Urinary bladder (tissue), 4 donors: ENCODE results near the gene SNX4. TPM values are rescaled to one million over a fixed set of nuclear protein-coding genes. Genes with fewer than 3 reads are reported as not detected.

Experiments used
- DNase-seq: peaks from one replicate; pipeline ENCODE4 v3.0.0-alpha.2; 2015; ENCODE audit errors: extremely low spot score
- H3K27ac ChIP-seq: one replicate; pipeline ENCODE4 v1.5.1; 2013; ENCODE audit warnings: low read depth, mild to moderate bottlenecking, moderate library complexity
- H3K36me3 ChIP-seq: one replicate; pipeline ENCODE4 v1.6.1; 2013; ENCODE audit warnings: mild to moderate bottlenecking, moderate library complexity; ENCODE audit not compliant: insufficient read depth
- H3K4me1 ChIP-seq: one replicate; pipeline ENCODE4 v1.6.1; 2013; ENCODE audit warnings: mild to moderate bottlenecking, moderate library complexity; ENCODE audit not compliant: insufficient read depth
- H3K4me3 ChIP-seq: one replicate; pipeline ENCODE4 v1.5.1; 2013; ENCODE audit warnings: low read depth, low read length
- WGBS: extraction: QIAGEN DNeasy Blood & Tissue Kit; methylation state at CpG from one replicate; pipeline ENCODE4 v1.1.7; 2013; 5-methylcytosine and 5-hydroxymethylcytosine counted together
- polyA plus RNA-seq: library from polyadenylated mRNA; stranded (reverse); fragments of 200-250 nt; gene quantifications from one replicate; pipeline ENCODE4 v1.2.3, GENCODE V29; 2013
- total RNA-seq: library from RNA; depleted of rRNA; stranded (reverse); fragments of >200 nt; gene quantifications from one replicate; pipeline ENCODE4 v1.2.3, GENCODE V29; 2014
- donor health status: healthy with polysubstance abuse.
- donor health status: healthy.

SNX4 gene
- total and polyA plus RNA-seq, 2 donors, result 24.1 to 55.3 TPM

DNA sequence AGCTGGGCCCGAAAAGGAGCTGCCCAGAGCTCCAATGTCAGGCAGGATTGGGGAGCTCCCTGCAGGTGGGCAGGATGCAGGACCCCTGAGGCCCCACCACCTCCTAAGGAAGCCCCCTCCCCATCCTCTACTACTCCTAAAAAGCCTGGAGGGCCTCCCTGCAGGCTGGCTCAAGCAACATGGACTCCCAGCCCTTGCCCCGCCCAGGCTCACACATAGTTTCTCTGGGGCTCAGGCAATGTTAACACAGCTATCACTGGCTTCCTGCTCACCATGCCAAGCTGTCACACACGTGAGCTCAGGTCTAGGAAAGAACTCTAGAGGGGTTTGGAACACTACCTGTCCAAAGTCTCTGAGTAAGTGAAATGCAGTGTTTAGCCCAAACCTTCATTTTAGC, 79.4 kb downstream of the SNX4 start:
- 76% methylated on average over 3 of the region's 3 CpGs for WGBS
- Histone ChIP-seq H3K27ac (no peak overlapping the region), H3K4me1 (no peaks in the 10 kb centered on the region), H3K4me3 (no peak overlapping the region), H3K36me3 (no peaks in the 10 kb centered on the region)
- DNase-seq, result peak; percentile 13

DNA sequence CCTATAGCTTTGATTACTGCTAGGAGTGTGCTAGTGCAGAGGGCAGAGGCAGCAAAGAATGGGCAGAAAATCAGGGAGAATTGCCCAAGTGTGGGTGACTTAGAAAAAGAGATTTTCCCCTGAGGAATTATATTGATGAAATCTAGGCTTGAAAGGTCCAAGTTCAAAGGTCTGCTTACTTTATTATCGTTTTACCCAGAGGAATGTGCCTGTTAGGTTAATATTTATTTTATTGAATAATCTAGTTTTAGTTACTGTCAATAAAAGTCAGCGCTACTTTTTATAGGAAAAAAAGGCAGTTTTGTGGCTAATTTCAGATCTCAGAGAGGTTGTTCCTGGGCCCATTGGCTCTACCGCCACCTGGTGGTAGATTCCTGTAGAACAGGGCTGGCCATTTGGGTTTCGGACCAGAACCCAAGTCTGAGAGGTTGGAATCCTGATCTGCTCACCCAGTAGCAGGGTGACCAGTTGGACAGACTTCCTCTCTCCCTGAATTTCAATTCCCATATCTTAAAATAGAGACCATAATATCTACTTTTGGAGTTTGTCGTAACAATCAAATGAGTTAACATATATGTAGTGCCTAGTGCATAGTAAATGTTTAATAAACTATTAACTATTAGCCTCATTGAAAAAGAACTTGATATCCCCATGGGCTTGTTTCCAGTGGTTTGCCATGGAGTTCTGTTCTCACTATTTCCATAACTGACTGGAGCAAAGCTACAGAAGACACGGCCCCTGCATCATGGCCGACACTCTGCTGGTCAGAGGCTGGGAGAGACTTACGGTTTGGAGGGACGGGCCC, 82.2 kb downstream of the SNX4 start:
- H3K4me1 ChIP-seq, result no peaks in the 10 kb centered on the region
- no peak for DNase-seq
- H3K4me3 ChIP-seq, result no peak overlapping the region
- H3K27ac ChIP-seq, result no peak overlapping the region
- no peaks in the 10 kb centered on the region for H3K36me3 ChIP-seq
- WGBS, result 53% methylated on average over 9 of the region's 9 CpGs

- no peak for DNase-seq
- H3K4me3 ChIP-seq, result no peak overlapping the region
- H3K27ac ChIP-seq, result no peak overlapping the region
- WGBS, result 80% methylated on average over 7 of the region's 7 CpGs
- no peaks in the 10 kb centered on the region for H3K36me3 ChIP-seq
- no peaks in the 10 kb centered on the region for H3K4me1 ChIP-seq
These were observed 83.1 kb downstream of the SNX4 start for GRCh38 chr3:125436921-125437320.

DNA sequence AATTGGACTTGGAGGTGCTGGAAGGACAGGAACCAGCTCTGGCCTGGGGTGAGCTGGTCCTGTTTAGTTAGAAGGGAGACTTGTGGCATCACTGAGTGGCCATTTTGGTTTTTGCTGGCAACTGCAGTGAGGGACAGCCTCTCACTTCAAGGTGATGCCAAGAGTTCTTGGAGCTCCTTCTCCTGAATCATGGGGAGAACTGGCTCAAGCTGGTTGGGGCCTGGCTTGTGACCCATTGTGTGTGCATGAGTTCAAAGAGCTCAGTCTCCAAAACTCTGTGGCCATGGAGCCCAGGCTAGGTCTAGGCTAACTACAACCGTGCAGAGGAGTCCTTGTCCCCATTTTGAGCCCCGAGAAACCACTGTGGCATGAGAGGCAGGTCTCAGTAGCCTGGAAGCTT, 84.8 kb downstream of the SNX4 start:
- no peaks in the 10 kb centered on the region for H3K36me3 ChIP-seq
- no peak overlapping the region for H3K27ac ChIP-seq
- no peak for DNase-seq
- WGBS, result 97% methylated on average over 2 of the region's 2 CpGs
- H3K4me1 ChIP-seq, result no peaks in the 10 kb centered on the region
- H3K4me3 ChIP-seq, result no peak overlapping the region

- 80% methylated on average over 6 of the region's 6 CpGs for WGBS
- Histone ChIP-seq H3K4me1 (no peaks in the 10 kb centered on the region), H3K4me3 (no peak overlapping the region), H3K36me3 (no peaks in the 10 kb centered on the region), H3K27ac (no peak overlapping the region)
- DNase-seq, result no peak
These were observed 85.4 kb downstream of the SNX4 start for GRCh38 chr3:125434582-125435011.

DNA sequence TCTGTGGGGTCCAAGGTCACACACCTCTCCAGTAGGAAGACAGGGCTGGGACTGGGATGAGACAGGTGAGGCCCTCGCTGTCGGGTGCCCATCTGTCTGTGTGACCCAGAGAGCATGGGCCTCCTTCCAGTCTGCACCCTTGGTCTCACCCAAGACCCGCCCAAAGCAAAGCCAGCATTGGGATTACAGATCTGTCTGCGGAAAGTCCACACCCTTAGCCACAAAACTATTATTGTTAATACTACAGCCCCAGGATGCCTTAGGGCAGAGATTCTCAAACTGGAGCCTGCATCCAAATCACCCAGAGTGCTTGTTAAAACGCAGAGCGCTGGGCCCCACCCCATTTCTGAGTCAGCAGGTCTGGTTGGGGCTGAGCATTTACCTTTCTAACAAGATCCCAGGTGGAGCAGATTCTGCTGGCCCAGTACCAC, 86.4 kb downstream of the SNX4 start:
- Histone ChIP-seq H3K4me1 (no peaks in the 10 kb centered on the region), H3K36me3 (no peaks in the 10 kb centered on the region), H3K4me3 (no peak overlapping the region), H3K27ac (no peak overlapping the region)
- WGBS, result 88% methylated on average over 6 of the region's 6 CpGs
- DNase-seq, result no peak

GRCh38 chr3:125433091-125433534, 86.9 kb downstream of the SNX4 start:
- Histone ChIP-seq H3K27ac (no peak overlapping the region), H3K4me3 (no peak overlapping the region), H3K4me1 (no peaks in the 10 kb centered on the region), H3K36me3 (no peaks in the 10 kb centered on the region)
- no peak for DNase-seq
- WGBS, result 81% methylated on average over 6 of the region's 6 CpGs

DNA sequence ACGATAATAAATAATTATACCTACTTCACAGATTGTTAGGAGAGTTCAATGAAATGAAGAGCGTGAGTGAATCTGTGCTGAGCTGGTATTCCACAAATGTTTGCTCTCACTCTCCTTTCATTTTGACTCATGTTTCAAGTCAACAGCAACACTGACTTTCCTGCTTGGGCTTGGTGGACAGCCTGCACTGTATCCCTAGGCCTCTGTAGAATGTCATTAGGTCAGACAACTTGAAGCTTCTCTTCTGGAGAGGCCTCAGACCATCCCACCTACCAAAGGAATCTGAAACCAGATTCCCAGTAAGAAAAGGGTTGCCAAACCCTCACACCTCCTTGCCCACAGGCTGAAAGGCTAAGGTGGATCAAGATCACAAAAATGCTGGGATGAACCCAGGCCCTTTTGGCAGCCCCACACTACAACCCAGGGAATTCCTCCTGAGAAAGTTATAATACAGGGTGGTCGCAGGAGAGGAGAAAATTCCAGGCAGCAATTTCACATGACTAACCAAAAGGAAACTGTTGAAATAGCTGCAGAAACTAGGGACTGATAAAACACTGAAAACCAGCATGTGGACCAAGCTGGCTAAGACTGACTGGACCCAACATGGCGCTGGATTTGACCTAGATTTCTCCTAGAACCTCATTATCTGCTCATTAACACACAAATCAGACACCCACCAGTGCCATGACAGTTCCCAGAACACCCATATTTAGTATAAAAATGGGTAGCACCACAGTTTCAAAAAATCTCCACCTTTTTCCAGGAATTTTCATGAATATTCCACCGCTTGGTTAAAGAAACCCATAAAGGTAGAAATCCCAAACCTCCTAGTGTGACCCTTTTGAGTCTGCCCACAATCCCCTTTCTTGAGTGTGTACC, 87.9 kb downstream of the SNX4 start:
- H3K27ac ChIP-seq, result no peak overlapping the region
- no peaks in the 10 kb centered on the region for H3K4me1 ChIP-seq
- 92% methylated on average over 5 of the region's 5 CpGs for WGBS
- H3K4me3 ChIP-seq, result no peak overlapping the region
- no peaks in the 10 kb centered on the region for H3K36me3 ChIP-seq
- DNase-seq, result no peak

DNA sequence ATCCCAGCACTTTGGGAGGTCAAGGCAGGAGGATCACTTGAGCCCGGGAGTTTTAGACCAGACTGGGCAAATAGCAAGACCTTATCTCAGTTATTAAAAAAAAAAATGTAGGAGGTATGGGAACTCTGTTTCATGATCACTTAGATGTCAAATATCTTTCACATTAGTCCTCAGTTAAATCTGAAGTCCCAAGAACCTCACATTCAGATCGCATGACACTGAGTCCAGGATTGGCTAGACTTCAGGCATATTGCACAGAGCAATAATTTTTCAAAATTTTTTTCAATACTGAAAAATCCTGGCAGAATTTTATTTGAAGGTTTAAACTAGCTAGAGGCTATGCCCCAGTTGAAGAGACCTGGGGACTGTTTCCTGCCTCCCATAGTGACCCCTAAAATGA, 88.6 kb downstream of the SNX4 start:
- WGBS, result 94% methylated on average over 2 of the region's 2 CpGs
- no peak for DNase-seq
- H3K4me3 ChIP-seq, result no peak overlapping the region

GRCh38 chr3:125428216-125428830, 91.7 kb downstream of the SNX4 start:
- DNase-seq, result no peak
- H3K36me3 ChIP-seq, result no peaks in the 10 kb centered on the region
- H3K27ac ChIP-seq, result no peak overlapping the region
- 74% methylated on average over 7 of the region's 7 CpGs for WGBS
- H3K4me3 ChIP-seq, result no peak overlapping the region
- no peaks in the 10 kb centered on the region for H3K4me1 ChIP-seq

More for the DNA sequence above, 88.6 kb downstream of the SNX4 start:
- no peaks in the 10 kb centered on the region for H3K36me3 ChIP-seq
- H3K27ac ChIP-seq, result no peak overlapping the region
- no peaks in the 10 kb centered on the region for H3K4me1 ChIP-seq

- Histone ChIP-seq H3K36me3 (no peaks in the 10 kb centered on the region), H3K4me1 (no peaks in the 10 kb centered on the region)
- WGBS, result 82% methylated on average over 4 of the region's 4 CpGs
These were observed 101.7 kb downstream of the SNX4 start for GRCh38 chr3:125418306-125418705.

DNA sequence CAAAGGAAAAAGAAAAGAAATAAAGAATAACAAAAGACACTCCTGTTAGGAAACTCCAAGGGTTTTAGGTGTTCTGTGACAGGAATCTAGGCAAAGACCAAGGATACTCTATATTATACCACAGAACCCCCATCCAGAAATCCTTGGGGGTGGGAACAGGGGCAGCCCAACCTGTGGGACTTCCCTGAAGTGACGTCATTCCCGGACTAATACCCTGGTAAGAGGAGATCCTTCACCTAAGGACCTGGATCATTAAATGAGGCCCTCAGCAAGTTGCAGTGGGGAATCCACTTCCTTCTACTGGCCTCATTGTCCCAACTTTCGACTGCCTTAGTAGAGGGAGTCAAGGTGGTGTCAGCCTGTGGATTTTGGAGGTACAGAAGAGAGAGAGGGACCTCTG, 103.8 kb downstream of the SNX4 start:
- Histone ChIP-seq H3K27ac (no peak overlapping the region), H3K4me1 (no peaks in the 10 kb centered on the region), H3K36me3 (no peaks in the 10 kb centered on the region), H3K4me3 (no peak overlapping the region)
- 78% methylated on average over 3 of the region's 3 CpGs for WGBS
- no peak for DNase-seq

More at GRCh38 chr3:125418306-125418705, 101.7 kb downstream of the SNX4 start:
- Histone ChIP-seq H3K27ac (no peak overlapping the region), H3K4me3 (no peak overlapping the region)
- DNase-seq, result no peak

GRCh38 chr3:125414669-125415068, 105.3 kb downstream of the SNX4 start:
- Histone ChIP-seq H3K4me3 (no peak overlapping the region), H3K27ac (no peak overlapping the region), H3K4me1 (no peaks in the 10 kb centered on the region), H3K36me3 (no peaks in the 10 kb centered on the region)
- 29% methylated on average over 8 of the region's 8 CpGs for WGBS
- no peak for DNase-seq
